ENCODE measurements around the gene KCNK13.

DNA sequence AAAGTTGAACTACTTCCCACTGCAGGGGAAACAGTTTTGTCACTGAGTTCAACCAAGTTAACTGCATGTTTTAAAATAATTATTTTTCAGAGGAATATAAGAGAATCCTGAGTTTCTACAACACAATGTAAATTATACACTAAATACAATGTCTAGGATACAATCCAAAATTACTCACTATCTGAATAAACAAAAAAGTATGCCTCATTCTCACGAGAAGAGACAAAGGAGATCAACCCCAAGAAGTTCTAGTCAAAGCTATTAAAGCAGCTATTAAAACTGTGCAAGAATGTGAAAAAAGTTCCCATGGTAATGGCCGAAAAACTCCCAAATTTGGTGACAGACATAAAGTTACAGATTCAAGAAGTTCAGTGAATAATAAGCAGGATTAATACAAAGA is 8.8 kb upstream of the KCNK13 start:
- TF ChIP-seq, protein P1, sequence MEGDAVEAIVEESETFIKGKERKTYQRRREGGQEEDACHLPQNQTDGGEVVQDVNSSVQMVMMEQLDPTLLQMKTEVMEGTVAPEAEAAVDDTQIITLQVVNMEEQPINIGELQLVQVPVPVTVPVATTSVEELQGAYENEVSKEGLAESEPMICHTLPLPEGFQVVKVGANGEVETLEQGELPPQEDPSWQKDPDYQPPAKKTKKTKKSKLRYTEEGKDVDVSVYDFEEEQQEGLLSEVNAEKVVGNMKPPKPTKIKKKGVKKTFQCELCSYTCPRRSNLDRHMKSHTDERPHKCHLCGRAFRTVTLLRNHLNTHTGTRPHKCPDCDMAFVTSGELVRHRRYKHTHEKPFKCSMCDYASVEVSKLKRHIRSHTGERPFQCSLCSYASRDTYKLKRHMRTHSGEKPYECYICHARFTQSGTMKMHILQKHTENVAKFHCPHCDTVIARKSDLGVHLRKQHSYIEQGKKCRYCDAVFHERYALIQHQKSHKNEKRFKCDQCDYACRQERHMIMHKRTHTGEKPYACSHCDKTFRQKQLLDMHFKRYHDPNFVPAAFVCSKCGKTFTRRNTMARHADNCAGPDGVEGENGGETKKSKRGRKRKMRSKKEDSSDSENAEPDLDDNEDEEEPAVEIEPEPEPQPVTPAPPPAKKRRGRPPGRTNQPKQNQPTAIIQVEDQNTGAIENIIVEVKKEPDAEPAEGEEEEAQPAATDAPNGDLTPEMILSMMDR (conservative IDR thresholded peaks at IDR 0.05 in 1 of 2, IDR thresholded peaks at IDR 0.05 in 1 of 2; ENCODE audit: low read depth in 1 of 2, low read length in 2 of 2), result no peak
- no peak for TF ChIP-seq EZH2 (IDR thresholded peaks at IDR 0.05; ENCODE audit: low read length, missing control alignments)

Measured in fibroblast of lung (primary cell).